ENCODE results near the gene DQX1. TPM values are rescaled to one million over a fixed set of nuclear protein-coding genes. Genes with fewer than 3 reads are reported as not detected.

Gene DQX1
- total and polyA plus RNA-seq, 2 experiments from 2014 or later = 4.0 TPM; not detected in 1

- Histone ChIP-seq H3K79me2 (no peaks in the 10 kb centered on the region), H3K36me3 (replicated peaks; ENCODE audit: insufficient read depth, low read depth) (no peaks in the 10 kb centered on the region), H3K9me2 (replicated peaks; ENCODE audit: insufficient read depth) (no peaks in the 10 kb centered on the region), H3K27me3 (peaks cover 98% of the 10 kb centered on the region), H2AFZ (no peak within 1 kb of the TSS), H3K27ac (no peak within 1 kb of the TSS), H3K4me1 (ENCODE audit: insufficient read depth) (peaks cover 6% of the 10 kb centered on the region), H3K4me3 (no peak within 1 kb of the TSS), H3K9me3 (ENCODE audit: low read depth) (no peaks in the 10 kb centered on the region), H3K4me2 (peak within 1 kb of the TSS; percentile 74), H4K20me1 (ENCODE audit: insufficient read depth, poor library complexity, severe bottlenecking) (no peaks in the 10 kb centered on the region)
- no peak for DNase-seq (ENCODE audit: low spot score)
- TF ChIP-seq, protein P1, sequence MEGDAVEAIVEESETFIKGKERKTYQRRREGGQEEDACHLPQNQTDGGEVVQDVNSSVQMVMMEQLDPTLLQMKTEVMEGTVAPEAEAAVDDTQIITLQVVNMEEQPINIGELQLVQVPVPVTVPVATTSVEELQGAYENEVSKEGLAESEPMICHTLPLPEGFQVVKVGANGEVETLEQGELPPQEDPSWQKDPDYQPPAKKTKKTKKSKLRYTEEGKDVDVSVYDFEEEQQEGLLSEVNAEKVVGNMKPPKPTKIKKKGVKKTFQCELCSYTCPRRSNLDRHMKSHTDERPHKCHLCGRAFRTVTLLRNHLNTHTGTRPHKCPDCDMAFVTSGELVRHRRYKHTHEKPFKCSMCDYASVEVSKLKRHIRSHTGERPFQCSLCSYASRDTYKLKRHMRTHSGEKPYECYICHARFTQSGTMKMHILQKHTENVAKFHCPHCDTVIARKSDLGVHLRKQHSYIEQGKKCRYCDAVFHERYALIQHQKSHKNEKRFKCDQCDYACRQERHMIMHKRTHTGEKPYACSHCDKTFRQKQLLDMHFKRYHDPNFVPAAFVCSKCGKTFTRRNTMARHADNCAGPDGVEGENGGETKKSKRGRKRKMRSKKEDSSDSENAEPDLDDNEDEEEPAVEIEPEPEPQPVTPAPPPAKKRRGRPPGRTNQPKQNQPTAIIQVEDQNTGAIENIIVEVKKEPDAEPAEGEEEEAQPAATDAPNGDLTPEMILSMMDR (IDR thresholded peaks at IDR 0.05; ENCODE audit: poor library complexity) = no peak
- peak; percentile 61 for TF ChIP-seq EZH2 (IDR thresholded peaks at IDR 0.05; ENCODE audit: borderline replicate concordance)
- TF ChIP-seq EZH2phosphoT487 (IDR thresholded peaks at IDR 0.05; ENCODE audit: low read depth, severe bottlenecking, unreplicated experiment) = peak; percentile 70
- 5% methylated on average over 73 of the region's 82 CpGs for WGBS (ENCODE audit: low lambda C conversion rate, missing lambda C conversion rate)
These were observed 11.4 kb downstream of the DQX1 start, which contains the start of gene TLX2 for GRCh38 chr2:74514368-74515270. TLX2 (plus strand) TSS chr2:74514450; CDS start chr2:74514807, 357 bp downstream.

- no peak for DNase-seq (ENCODE audit: low spot score)
- Histone ChIP-seq H3K79me2 (no peaks in the 10 kb centered on the region), H2AFZ (no peak overlapping the region), H3K4me3 (no peak overlapping the region), H3K27me3 (peaks cover 92% of the 10 kb centered on the region), H3K4me2 (peak overlapping the region; percentile 64), H4K20me1 (ENCODE audit: insufficient read depth, poor library complexity, severe bottlenecking) (no peaks in the 10 kb centered on the region), H3K27ac (no peak overlapping the region), H3K4me1 (ENCODE audit: insufficient read depth) (peaks cover 6% of the 10 kb centered on the region), H3K9me3 (ENCODE audit: low read depth) (no peaks in the 10 kb centered on the region), H3K9me2 (replicated peaks; ENCODE audit: insufficient read depth) (no peaks in the 10 kb centered on the region), H3K36me3 (replicated peaks; ENCODE audit: insufficient read depth, low read depth) (no peaks in the 10 kb centered on the region)
- 3% methylated on average over 40 of the region's 52 CpGs for WGBS (ENCODE audit: low lambda C conversion rate, missing lambda C conversion rate)
- TF ChIP-seq EZH2phosphoT487 (IDR thresholded peaks at IDR 0.05; ENCODE audit: low read depth, severe bottlenecking, unreplicated experiment) (peak; percentile 83), EZH2 (IDR thresholded peaks at IDR 0.05; ENCODE audit: borderline replicate concordance) (peak; percentile 76)
- TF ChIP-seq, protein P1 (IDR thresholded peaks at IDR 0.05; ENCODE audit: poor library complexity) = no peak
These were observed 12.2 kb downstream of the DQX1 start for GRCh38 chr2:74513605-74514367.

GRCh38 chr2:74512744-74513604 is 13.1 kb downstream of the DQX1 start:
- Histone ChIP-seq H2AFZ (no peak overlapping the region), H3K4me3 (no peak overlapping the region), H3K79me2 (no peaks in the 10 kb centered on the region), H3K4me2 (no peak overlapping the region), H3K9me2 (replicated peaks; ENCODE audit: insufficient read depth) (no peaks in the 10 kb centered on the region), H3K36me3 (replicated peaks; ENCODE audit: insufficient read depth, low read depth) (no peaks in the 10 kb centered on the region), H3K27ac (no peak overlapping the region), H3K27me3 (peaks cover 84% of the 10 kb centered on the region), H4K20me1 (ENCODE audit: insufficient read depth, poor library complexity, severe bottlenecking) (no peaks in the 10 kb centered on the region), H3K4me1 (ENCODE audit: insufficient read depth) (peaks cover 10% of the 10 kb centered on the region), H3K9me3 (ENCODE audit: low read depth) (no peaks in the 10 kb centered on the region)
- 3% methylated on average over 11 of the region's 36 CpGs for WGBS (ENCODE audit: low lambda C conversion rate, missing lambda C conversion rate)
- peak; percentile 15 for TF ChIP-seq EZH2 (IDR thresholded peaks at IDR 0.05; ENCODE audit: borderline replicate concordance)
- no peak for TF ChIP-seq EZH2phosphoT487 (IDR thresholded peaks at IDR 0.05; ENCODE audit: low read depth, severe bottlenecking, unreplicated experiment)
- TF ChIP-seq, protein P1 (IDR thresholded peaks at IDR 0.05; ENCODE audit: poor library complexity) = no peak
- no peak for DNase-seq (ENCODE audit: low spot score)

All from hepatocyte (in vitro differentiated cells).